ENCODE data around the gene MRPL54.
A peak's percentile ranks its signal among the peaks of the same experiment; 100 is the strongest.
"Not testable (repeated sequence)": the region's sequence is repeated elsewhere in the genome, so short reads cannot be mapped to it uniquely, and the experiment has no call there.

The MRPL54 gene

GRCh38 chr19:3743486-3743885 lies 19.0 kb upstream of the MRPL54 start:
- DNase-seq, result peak; percentile 58

- DNase-seq, result no peak
Measured at GRCh38 chr19:3745363-3746045, 17.0 kb upstream of the MRPL54 start.

- DNase-seq, result no peak
Measured at GRCh38 chr19:3746371-3747056, 16.0 kb upstream of the MRPL54 start.

GRCh38 chr19:3748965-3749364 lies 13.5 kb upstream of the MRPL54 start:
- DNase-seq, result no peak

GRCh38 chr19:3750211-3750610 lies 12.3 kb upstream of the MRPL54 start:
- no peak for DNase-seq

- DNase-seq, result no peak
Measured at GRCh38 chr19:3751236-3751635, 11.2 kb upstream of the MRPL54 start.

GRCh38 chr19:3752492-3752891 lies 10.0 kb upstream of the MRPL54 start:
- DNase-seq, result no peak

- DNase-seq, result no peak
Measured at GRCh38 chr19:3753631-3754410, 8.7 kb upstream of the MRPL54 start.

GRCh38 chr19:3757705-3758104 lies 4.8 kb upstream of the MRPL54 start:
- DNase-seq, result not testable (repeated sequence)

- not testable (repeated sequence) for DNase-seq
Measured at GRCh38 chr19:3758297-3758696, 4.2 kb upstream of the MRPL54 start.

- DNase-seq, result no peak
Measured at GRCh38 chr19:3759482-3760254, 2.8 kb upstream of the MRPL54 start.

- peak; percentile 16 for DNase-seq
Measured at GRCh38 chr19:3760871-3761361, 1.6 kb upstream of the MRPL54 start.

- DNase-seq, result peak; percentile 95
Measured at GRCh38 chr19:3761382-3762129, 926 bp upstream of the MRPL54 start, which contains the start of gene APBA3. Gene APBA3, minus strand, starts transcription at chr19:3761692. Its CDS starts 1,428 bp downstream, at chr19:3760264.

- no peak for DNase-seq
Measured at GRCh38 chr19:3762130-3762473, 380 bp upstream of the MRPL54 start.

- no peak for DNase-seq
Measured at GRCh38 chr19:3765121-3765520, 2.6 kb downstream of the MRPL54 start.

GRCh38 chr19:3765757-3766156 lies 3.3 kb downstream of the MRPL54 start:
- DNase-seq, result not testable (repeated sequence)

- no peak for DNase-seq
Measured at GRCh38 chr19:3766520-3766919, 4.0 kb downstream of the MRPL54 start.

- DNase-seq, result no peak
Measured at GRCh38 chr19:3767050-3767449, 4.6 kb downstream of the MRPL54 start.

GRCh38 chr19:3768015-3768747 lies 5.7 kb downstream of the MRPL54 start:
- no peak for DNase-seq

GRCh38 chr19:3768748-3769099 lies 6.2 kb downstream of the MRPL54 start:
- no peak for DNase-seq

GRCh38 chr19:3769494-3769893 lies 7.0 kb downstream of the MRPL54 start:
- DNase-seq, result no peak
